Calu3 (cell line): ENCODE data around the gene TAF1D. TPM values are rescaled to one million over a fixed set of nuclear protein-coding genes. Genes with fewer than 3 reads are reported as not detected.

Source experiments
- BruUV-seq: library from RNA; stranded (reverse); fragments of 400-500 nt; replicated peaks from 2 replicates; lab custom pipeline; 2021; lab: Mats Ljungman, UMichigan
- CTCF ChIA-PET: fragments of 300-600 bp; sonication (Branson Sonifier 250); formaldehyde crosslinking; loops from one replicate; lab custom pipeline; 2022; ENCODE audit warnings: antibody characterized with exemption; lab: Charles Lee
- DNase-seq: peaks from one replicate; pipeline ENCODE4 v3.0.0; 2022
- H3K27ac Mint-ChIP-seq: one replicate; pipeline ENCODE4 v1.8.0; 2022; ENCODE audit warnings: mixed read lengths; ENCODE audit not compliant: unreplicated experiment
- H3K27me3 Mint-ChIP-seq: one replicate; pipeline ENCODE4 v1.8.0; 2022; ENCODE audit warnings: mixed read lengths; ENCODE audit not compliant: unreplicated experiment
- H3K36me3 Mint-ChIP-seq: one replicate; pipeline ENCODE4 v1.8.0; 2022; ENCODE audit warnings: mild to moderate bottlenecking, moderate library complexity, mixed read lengths; ENCODE audit not compliant: insufficient read depth, unreplicated experiment
- H3K4me1 Mint-ChIP-seq: one replicate; pipeline ENCODE4 v1.8.0; 2022; ENCODE audit warnings: mild to moderate bottlenecking, low read depth, mixed read lengths; ENCODE audit not compliant: unreplicated experiment
- H3K4me3 Mint-ChIP-seq: one replicate; pipeline ENCODE4 v1.8.0; 2022; ENCODE audit warnings: mild to moderate bottlenecking, low read depth, moderate library complexity, mixed read lengths; ENCODE audit not compliant: unreplicated experiment
- H3K9me3 Mint-ChIP-seq: one replicate; pipeline ENCODE4 v1.8.0; 2022; ENCODE audit warnings: low read depth, mixed read lengths; ENCODE audit not compliant: unreplicated experiment
- CTCF ChIP-seq: fragments of 200-600 bp; IDR thresholded peaks from one replicate; pipeline ENCODE4 v1.8.0; 2022; ENCODE audit warnings: antibody characterized with exemption; ENCODE audit not compliant: unreplicated experiment
- intact Hi-C: fragments of 100-400 bp; cut with micrococcal nuclease; formaldehyde crosslinking; loops from one replicate; pipeline ENCODE4 v1.10.0; 2022; ENCODE audit not compliant: unreplicated experiment
- total RNA-seq: library from RNA; stranded (reverse); gene quantifications from 2 replicates; pipeline ENCODE4 v1.2.3, GENCODE V29; 2022

TAF1D gene
- total RNA-seq, 1 experiment from 2014 or later: 107 TPM

GRCh38 chr11:93728792-93729128 lies 12.5 kb downstream of the TAF1D start:
- no peak overlapping the region for H3K4me3 Mint-ChIP-seq
- intact Hi-C loops: no loop called here
- no peaks in the 10 kb centered on the region for H3K27me3 Mint-ChIP-seq
- BruUV-seq: no TSS peak
- peaks cover 55% of the 10 kb centered on the region for H3K36me3 Mint-ChIP-seq
- no peak for DNase-seq
- no peaks in the 10 kb centered on the region for H3K4me1 Mint-ChIP-seq
- TF ChIP-seq CTCF: no peak
- H3K27ac Mint-ChIP-seq: peak overlapping the region; percentile 52
- CTCF ChIA-PET: no interaction called here
- H3K9me3 Mint-ChIP-seq: no peaks in the 10 kb centered on the region

- no peaks in the 10 kb centered on the region for H3K9me3 Mint-ChIP-seq
- CTCF ChIA-PET: no interaction called here
- no peaks in the 10 kb centered on the region for H3K27me3 Mint-ChIP-seq
- no peak for DNase-seq
- TF ChIP-seq CTCF: no peak
- H3K27ac Mint-ChIP-seq: peak overlapping the region; percentile 52
- intact Hi-C loops: no loop called here
- peaks cover 49% of the 10 kb centered on the region for H3K36me3 Mint-ChIP-seq
- no TSS peak for BruUV-seq
- no peak overlapping the region for H3K4me3 Mint-ChIP-seq
- H3K4me1 Mint-ChIP-seq: no peaks in the 10 kb centered on the region
Measured at GRCh38 chr11:93727985-93728791, 13.1 kb downstream of the TAF1D start.

GRCh38 chr11:93724089-93724488 lies 17.2 kb downstream of the TAF1D start:
- Mint-ChIP-seq H3K4me3 (no peak overlapping the region), H3K27ac (no peak overlapping the region)
- no TSS peak for BruUV-seq

GRCh38 chr11:93720522-93720921 lies 20.8 kb downstream of the TAF1D start:
- Mint-ChIP-seq H3K27me3 (no peaks in the 10 kb centered on the region), H3K4me1 (no peaks in the 10 kb centered on the region), H3K36me3 (peaks cover 16% of the 10 kb centered on the region), H3K9me3 (no peaks in the 10 kb centered on the region), H3K4me3 (no peak overlapping the region), H3K27ac (no peak overlapping the region)
- DNase-seq: no peak
- intact Hi-C loops: no loop called here
- BruUV-seq: no TSS peak
- CTCF ChIA-PET: no interaction called here
- TF ChIP-seq CTCF: no peak

More at GRCh38 chr11:93724089-93724488, 17.2 kb downstream of the TAF1D start:
- intact Hi-C loops: no loop called here
- Mint-ChIP-seq H3K4me1 (no peaks in the 10 kb centered on the region), H3K36me3 (peaks cover 34% of the 10 kb centered on the region), H3K27me3 (no peaks in the 10 kb centered on the region), H3K9me3 (no peaks in the 10 kb centered on the region)
- DNase-seq: no peak
- CTCF ChIA-PET: no interaction called here
- TF ChIP-seq CTCF: no peak
